NCI-H146 (cell line): ENCODE data around the gene ST8SIA5.

Experiments
- DNase-seq: peaks from one replicate; lab custom pipeline; 2025; lab: John Stamatoyannopoulos, UW

The ST8SIA5 gene

GRCh38 chr18:46668694-46669093 lies 88.2 kb downstream of the ST8SIA5 start:
- DNase-seq = no peak

GRCh38 chr18:46668135-46668534 lies 88.7 kb downstream of the ST8SIA5 start:
- no peak for DNase-seq

- DNase-seq = no peak
These were observed 93.3 kb downstream of the ST8SIA5 start for GRCh38 chr18:46663539-46663938.

GRCh38 chr18:46660957-46661749 lies 95.7 kb downstream of the ST8SIA5 start:
- peak; percentile 61 for DNase-seq

- no peak for DNase-seq
These were observed 97.4 kb downstream of the ST8SIA5 start for GRCh38 chr18:46659484-46659883.

- no peak for DNase-seq
These were observed 99.5 kb downstream of the ST8SIA5 start, which contains the start of gene LOXHD1 for GRCh38 chr18:46657115-46657955. Gene LOXHD1, minus strand, starts transcription at chr18:46657220. Its CDS starts 187 bp downstream, at chr18:46657033.

- DNase-seq = no peak
These were observed 100.3 kb downstream of the ST8SIA5 start for GRCh38 chr18:46656326-46657114.

GRCh38 chr18:46652372-46652771 lies 104.5 kb downstream of the ST8SIA5 start:
- DNase-seq = no peak

- DNase-seq = no peak
These were observed 106.2 kb downstream of the ST8SIA5 start for GRCh38 chr18:46650681-46651080.

GRCh38 chr18:46649071-46649862 lies 107.6 kb downstream of the ST8SIA5 start:
- no peak for DNase-seq

GRCh38 chr18:46646468-46646867 lies 110.4 kb downstream of the ST8SIA5 start:
- no peak for DNase-seq

- no peak for DNase-seq
These were observed 114.3 kb downstream of the ST8SIA5 start for GRCh38 chr18:46642561-46642960.

- no peak for DNase-seq
These were observed 114.9 kb downstream of the ST8SIA5 start for GRCh38 chr18:46641917-46642316.

GRCh38 chr18:46639386-46639785 lies 117.5 kb downstream of the ST8SIA5 start:
- no peak for DNase-seq

GRCh38 chr18:46636040-46636630 lies 120.7 kb downstream of the ST8SIA5 start:
- DNase-seq = no peak

GRCh38 chr18:46632401-46633071 lies 124.3 kb downstream of the ST8SIA5 start:
- no peak for DNase-seq

- no peak for DNase-seq
These were observed 125.9 kb downstream of the ST8SIA5 start for GRCh38 chr18:46630991-46631390.

GRCh38 chr18:46630160-46630559 lies 126.7 kb downstream of the ST8SIA5 start:
- no peak for DNase-seq

- DNase-seq = no peak
These were observed 127.5 kb downstream of the ST8SIA5 start for GRCh38 chr18:46629361-46629760.

GRCh38 chr18:46628206-46628605 lies 128.6 kb downstream of the ST8SIA5 start:
- DNase-seq = no peak
